Suppressor macrophage treated with lipopolysaccharide for 4 hours (primary cell): ENCODE results near the gene BMPER.

Experiments
- DNase-seq: peaks from one replicate; pipeline ENCODE4 v3.0.0-alpha.2; 2020

Gene BMPER

DNA sequence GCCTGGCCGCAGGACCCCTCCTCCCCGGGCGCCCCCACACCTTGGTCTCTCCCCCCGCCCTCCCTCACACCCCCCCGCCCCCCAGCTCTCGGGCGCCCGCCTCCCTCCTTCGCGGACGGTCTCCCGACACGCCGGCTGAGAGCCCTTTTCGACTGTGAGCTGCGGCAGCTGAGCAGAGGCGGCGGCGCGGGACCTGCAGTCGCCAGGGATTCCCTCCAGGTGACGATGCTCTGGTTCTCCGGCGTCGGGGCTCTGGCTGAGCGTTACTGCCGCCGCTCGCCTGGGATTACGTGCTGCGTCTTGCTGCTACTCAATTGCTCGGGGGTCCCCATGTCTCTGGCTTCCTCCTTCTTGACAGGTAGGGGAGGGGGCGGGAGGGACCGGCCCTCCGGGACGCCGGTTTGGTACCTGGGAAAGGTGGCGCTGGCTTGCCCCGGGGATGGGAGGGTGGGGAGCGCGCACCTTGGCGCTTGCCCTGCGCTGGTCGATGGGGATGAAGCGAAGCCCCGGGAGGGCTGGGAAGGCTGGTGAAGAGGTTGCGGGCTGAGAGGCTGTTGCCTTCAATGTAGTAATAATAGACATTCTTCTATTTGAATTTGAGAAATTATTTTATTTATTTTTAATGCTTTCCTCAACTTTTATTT, at the start of gene BMPER:
Gene BMPER (plus strand): TSS at position 151 of the 644 bp plus-strand sequence. CDS start 75 bp downstream, at position 226.
- no peak for DNase-seq

DNA sequence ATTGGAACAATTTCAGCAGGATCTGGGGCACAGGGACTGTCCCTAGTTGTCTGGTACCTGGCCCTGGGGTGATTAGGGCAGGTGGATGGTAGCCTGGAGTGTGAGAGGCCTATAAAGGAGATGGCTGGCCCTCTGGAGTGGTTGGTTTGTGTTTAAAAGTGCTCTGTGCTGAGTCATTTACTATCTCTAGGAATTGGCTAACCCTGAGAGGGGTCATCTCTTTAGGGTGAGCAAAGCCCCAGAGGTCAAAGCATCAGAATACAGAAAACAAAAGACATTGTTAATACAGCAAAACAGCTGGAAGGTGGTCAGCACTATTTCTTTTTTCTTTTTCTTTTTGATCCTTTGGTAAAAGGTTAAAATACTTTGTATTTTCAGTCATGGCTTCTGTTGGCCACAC, 43.4 kb upstream of the BMPER start:
- DNase-seq: no peak

DNA sequence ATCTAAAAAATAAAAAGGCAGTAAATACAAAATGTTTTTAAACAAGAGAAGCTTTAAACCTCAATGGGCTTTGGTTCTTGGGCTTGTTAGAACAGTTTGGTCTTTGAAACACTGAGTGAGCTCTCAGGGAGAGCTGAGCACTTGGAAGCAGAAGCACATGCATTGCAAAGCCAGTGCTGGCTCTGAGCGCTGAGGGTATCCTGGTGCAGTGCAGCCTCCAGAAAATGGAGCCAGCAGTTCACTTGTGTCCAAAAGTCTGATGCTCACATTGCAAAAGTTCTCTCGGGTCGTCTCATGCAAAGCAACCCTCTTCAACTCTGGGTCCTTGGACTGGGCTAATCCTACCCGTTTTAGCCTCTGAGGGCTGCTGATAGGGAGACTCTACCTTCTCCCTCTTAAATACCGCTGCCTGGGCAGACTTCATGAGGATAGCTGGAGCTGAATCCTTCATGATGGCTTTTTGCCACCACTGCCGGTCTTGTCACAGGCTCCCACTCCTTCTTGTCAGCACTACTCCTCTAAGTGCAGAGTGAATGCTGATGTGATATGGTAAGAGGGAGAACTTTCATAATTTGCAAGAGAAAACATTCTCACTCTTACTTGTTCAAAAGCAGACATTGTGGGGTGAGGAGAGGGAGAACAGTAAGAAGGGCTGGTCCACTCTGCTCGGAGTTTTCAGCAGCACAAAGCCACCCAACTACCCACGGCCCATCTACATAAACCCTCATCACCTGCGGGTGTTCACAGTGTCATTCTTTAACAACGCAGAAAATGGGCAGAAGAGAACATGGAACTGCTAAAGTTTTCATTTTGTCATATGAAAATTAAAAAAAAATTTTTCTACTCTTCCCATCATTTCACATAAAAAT, 42.2 kb upstream of the BMPER start:
- no peak for DNase-seq

DNA sequence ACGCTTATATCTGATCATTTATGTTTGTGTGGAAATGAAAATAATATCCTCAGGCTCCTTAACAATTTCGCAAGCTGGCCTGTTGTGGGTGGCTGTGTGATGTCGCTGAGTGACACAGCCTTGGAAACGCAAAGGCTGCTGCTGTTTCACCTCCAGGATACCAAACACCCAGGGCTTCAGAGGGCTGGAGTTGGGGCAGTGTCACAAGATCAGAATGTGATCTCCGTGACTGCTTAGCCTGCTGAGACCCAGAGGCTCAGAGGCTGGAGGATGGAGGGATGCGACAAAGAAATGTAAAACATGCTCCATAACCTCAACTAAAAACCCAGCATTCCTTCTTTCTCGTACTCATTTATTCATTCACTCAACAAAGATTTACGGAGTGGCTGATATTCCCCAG, 37.2 kb upstream of the BMPER start:
- no peak for DNase-seq

DNA sequence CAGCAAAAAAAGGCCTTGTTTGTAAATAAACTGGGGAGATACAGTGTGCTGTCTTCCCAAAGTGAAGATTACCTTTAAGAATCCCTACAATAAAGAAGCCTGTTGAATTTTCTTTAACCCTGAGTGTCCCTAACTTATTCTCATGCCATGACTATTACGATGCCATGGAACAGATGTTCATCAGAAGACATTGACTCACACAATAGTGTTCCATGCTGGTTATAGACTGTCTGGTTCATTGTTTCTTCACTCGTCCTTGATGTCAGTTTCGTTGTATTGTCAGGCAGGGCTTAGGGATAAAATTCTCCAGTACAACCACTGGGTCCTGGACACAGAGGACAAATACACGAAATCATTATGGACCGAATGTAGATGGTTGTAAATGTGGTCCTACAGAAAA, 36.2 kb upstream of the BMPER start:
- DNase-seq: no peak

DNA sequence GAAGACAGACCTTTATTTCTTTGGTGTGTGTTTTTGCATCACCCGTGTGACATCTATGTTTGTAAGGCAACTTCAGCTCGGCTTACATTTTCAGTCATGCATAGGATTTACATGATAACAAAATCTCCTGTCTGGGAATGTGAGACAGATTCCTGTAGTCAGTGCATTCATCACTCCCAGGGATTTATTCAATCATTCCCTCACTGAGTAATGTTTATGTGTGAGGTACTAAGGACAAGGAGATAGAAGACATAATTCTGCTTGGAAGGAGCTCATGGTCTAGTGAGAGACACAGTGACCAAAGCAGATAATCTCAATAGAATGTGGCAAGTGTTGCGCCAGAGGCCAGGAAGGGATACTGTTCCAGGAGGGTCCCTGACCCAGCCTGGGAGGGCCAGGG, 35.2 kb upstream of the BMPER start:
- no peak for DNase-seq

DNA sequence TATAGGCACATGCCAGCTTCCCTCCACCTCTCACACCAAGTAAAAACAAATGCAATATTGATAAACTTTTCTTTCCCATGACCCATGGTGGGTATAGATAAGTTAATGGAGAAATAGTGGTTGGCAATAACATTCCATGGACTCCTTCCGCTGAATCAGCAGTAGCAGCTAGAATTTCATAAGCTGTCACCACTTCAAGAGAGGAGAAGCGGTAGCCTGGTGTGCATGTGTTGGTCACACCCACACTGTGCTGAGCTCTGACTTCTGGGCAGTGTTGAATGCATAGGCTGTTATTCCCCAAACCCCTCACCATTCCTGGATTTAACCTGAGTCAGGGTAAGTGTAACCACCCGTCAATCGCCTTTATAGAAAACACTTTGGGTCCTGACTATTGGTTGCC, 32.5 kb upstream of the BMPER start:
- DNase-seq: no peak

DNA sequence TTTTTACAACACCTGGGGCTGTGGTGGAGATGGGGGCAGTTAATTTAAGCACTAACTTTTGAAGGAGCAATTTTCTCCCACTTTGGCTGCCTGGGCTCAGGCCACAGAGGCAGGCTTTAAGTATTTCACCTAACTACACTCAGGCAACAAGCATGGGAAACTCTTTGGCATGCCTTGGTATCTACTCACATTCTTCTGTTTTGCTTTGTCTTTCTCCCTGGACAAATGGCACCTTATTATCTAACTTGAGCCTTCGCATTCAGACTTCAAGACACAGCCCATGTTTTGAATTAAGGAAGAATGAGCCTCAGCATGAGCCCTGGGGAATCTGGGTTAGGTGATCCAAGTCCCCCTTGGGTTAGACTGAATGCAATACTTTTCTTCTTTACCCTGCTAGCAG, 31.8 kb upstream of the BMPER start:
- DNase-seq: no peak

DNA sequence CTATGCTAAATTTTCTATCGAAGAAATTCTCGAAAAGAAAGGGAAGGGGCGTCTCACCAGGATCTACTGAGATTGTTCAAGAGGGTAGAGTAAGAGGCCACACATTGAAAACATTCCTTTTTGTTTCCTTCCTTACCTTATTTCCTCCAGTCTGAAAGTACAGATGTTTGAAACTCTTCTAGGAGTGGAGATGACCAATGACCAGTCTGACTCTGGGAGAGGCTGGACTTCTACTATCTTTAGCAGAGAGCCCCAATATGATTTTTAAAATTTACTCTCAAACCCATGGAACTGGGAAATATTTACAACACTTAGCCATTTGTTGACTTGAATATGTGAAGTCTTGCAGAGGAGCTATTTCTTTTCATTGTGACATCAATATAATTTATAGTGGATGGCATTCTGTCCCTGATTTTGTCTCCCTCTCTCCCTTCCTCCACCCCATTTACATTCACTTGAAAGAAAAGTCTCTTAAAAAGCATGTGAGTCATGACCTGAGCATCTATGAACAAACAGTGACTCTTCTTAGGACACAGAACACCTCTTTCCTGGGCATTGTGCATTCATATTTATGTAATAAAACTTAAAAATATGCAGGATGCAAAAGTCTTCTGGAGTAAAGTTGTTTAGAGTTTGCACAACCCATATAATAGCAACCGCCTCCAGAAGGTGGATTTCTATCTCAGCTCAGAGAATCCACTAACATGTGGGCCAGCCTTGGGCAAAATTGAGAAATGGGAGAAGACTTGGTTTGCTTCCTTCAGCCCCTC, 31.2 kb upstream of the BMPER start:
- no peak for DNase-seq

DNA sequence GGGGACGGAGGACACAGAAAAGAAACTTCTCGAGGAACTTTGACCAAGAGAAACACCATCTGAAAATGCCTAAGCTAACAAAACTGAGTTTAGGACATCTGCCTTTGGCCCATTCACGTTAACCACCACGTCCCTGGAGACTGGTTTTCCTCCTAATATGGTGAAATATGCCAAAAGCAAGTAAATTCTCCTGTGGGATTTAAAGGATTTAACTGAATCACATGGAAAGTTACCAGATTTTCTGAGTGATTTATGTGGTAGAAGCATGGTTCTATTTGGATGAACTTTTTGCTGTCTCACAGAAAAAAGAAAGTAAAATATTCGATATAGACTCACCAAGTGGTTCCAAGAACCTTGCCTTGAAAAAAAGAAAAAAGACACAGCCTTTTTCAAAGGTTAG, 30.4 kb upstream of the BMPER start:
- DNase-seq: no peak

DNA sequence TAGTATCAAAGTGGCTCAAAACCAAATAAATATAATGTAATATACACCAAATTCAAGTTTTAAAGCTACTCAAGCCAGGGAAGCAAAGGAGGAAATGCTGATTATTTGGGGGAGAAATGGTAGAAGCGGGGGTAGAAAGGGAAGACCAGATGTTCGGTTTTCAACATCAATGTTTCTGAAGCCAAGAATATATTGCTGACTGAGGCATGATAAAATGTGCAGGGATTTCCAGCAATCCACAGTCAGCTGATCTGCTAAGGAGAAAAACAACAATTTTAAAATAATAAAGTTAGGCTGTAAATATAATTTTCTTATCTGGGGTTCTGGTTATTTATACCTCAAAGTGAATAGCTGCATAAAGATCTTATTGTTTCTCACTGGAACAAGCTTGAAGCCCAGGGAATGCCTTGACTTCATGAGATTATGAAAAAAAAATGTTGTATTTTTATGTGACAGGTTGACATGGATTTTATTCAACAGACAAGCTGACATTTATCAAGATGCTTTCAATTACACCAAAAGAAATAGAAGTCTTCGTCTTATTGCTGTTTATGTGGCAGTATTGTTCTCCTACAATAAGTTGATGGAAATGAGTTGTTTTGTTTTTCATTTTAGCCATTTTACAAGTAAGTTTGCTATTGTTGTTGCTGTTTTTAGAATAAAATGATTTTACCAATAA, 28.6 kb upstream of the BMPER start:
- DNase-seq: no peak

DNA sequence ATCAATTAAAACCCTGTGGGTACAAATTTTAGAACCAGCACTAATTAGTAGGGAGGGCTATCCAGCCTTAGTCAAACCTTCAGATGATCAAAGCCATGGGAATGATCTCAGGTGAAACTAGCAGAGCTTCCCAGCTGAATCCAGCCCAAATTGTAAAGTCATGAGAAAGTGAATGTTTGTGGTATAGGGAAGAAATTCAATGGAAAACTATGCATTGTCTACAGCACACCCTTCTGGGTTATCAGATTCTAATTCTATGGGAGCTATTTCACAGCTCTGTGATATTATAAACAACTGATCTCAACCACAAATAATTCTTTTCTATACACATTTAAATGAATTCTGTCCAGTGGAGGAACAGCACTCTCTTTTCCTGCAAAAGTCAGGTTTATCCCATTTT, 24.6 kb upstream of the BMPER start:
- DNase-seq: no peak

DNA sequence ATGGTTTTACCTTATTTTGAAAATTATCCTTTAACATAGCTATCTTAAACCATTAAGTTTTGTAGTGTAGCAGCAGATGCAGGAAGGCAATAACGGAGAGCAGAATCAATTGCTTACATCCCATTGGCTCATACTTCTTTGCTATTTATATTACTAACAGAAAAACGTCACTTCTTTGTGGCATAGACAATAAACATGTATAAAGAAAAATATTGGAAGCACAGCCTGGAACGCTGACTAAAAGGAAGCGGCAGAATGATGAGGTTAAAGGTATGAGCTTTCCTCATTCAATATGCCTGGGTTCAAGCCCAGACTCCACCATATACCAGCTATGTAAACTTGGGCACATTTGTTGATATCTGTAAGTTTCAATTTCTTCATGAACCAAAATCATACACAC, 24.0 kb upstream of the BMPER start:
- no peak for DNase-seq

DNA sequence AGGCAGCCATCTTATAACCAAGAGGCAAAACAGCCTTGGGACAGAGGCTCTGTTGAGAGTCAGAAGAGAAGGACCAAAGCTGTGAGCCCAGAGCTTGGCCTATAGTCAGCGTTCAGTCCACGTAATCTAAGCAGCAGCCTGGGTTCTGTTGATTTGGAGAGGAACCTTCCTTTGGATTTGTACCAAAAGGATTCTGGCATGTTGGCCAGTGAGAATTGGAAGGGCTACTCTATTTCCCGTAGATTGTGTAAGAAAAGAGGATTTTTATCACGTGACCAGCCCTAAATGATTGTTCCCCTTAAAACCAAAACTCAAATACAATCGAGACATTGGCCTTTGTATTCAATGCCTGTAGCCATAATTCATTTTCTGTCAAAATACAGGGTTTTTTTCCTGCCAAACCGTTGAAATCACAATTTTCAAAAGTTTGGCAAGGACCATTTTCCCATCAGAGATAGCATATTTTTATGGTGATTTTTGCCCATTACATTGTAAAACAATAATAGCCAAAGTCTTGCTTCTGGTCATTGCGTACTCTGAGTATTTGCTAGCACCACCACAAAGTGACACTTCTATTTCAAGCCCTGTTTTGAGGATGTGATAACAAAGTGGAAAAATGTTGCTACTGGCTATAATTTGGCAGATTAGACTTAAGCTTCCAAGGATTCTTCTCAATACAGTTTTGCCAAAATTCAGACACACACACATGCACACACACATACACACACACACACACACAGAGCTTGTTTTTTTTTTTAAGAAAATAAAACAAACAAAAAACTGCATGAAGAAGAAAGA, 23.1 kb upstream of the BMPER start:
- no peak for DNase-seq

DNA sequence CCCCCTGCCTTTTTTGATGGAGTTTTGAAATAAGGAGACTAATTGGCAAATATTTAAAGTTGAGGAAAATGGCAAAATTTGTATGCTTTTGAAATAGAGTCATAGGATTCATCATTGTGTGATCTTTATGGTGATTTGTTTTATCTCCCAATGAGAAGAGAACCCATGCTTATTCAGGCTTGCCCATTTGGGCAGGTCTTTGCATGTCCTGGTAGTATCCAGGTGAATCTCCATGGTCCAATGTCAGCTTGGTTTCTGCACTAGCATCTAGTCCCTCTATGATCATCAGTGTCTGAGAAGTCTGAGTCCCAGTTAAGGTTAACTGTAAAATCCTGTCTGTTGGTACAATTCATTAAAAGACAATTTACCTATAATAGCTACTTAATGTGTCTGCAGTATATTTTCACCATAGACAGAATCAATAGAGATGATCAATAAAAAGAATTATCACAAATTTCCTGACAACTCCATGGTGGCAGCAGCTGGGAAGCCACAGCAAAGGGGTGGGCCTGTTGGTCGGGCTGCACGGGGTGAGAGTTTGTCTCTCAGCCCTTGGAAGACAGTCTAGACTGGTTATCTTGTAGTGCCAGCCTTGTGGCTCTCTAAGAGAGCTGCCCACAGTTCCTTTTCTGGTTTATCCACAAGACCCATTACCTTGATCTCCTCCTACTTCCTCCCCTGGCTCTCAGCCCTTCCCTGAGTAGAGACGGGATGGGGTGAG, 22.2 kb upstream of the BMPER start:
- no peak for DNase-seq

DNA sequence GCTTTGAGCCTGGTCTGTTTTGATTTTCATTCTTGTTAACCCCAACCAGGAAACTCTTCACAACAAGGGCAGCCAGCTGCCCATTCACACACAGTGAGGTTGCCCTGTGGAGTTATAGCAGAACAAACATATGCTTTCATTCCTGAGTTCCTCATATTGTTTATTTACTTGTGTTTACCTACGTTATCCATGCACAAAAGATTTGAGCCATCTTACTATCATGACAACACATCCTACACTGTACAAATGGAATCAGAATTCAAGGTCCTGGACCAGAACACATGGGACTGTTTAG, 21.7 kb upstream of the BMPER start:
- no peak for DNase-seq

DNA sequence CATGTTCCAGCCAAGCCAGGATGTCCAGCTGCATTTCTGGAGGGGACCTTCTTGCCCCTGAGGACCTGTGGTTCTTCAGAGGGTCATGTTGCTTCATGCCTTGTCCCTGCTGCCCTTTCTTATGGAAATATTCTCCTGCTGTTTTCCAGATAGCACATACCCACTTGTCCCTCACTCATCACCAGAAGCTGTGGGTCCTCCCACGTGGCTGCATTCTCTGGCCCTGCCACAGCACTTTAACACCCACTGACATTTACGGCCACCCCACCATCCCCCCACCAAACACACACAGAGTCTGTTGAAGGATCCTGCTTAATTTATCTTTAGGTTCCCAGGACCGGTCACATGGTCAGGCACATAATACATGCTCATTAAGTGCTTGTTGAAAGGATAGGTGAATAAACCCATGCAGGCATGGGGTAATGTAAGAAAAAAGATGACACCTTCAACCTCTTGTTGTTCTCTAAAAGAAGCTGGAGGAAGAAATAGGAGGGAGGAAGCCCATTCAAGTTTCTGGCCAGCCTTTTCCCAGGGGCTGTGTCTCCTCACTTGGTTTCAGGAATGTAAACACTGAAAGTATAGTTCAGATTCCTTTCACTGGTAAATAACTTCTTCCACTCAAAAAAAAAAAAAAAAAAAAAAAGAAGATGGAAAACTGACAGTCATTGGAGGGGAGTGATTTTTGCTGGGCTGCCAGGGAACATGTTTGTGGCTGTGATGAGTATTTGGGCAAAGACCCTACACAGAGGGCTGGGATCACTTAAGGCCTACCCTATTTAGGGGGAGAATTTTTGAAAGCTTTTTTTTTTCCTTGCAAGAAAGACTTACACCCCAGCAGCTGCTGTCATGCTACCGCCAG, 19.8 kb upstream of the BMPER start:
- DNase-seq: no peak

DNA sequence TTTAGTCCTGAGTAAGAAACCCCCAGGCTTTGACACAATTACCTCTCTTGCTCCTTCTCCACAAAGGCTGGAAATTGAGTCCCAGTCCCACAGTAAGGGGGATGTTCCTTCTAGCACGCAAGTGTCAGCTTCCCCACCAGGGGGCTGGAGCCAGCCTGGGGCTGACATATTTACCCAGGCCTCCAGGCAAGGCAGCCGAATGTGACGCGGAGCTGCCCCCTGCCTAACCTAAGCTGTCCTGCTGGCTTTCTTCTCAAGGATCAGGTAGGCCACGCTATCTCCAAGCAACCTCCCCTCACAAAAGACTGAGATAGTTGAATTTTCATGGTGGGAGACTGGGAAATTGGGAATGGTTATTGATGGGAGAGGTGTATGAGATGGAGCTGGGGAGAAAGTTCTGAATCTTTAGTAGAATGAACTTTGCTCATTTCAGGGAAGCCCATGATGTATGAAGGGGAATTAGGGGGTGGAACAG, 19.2 kb upstream of the BMPER start:
- DNase-seq: no peak

DNA sequence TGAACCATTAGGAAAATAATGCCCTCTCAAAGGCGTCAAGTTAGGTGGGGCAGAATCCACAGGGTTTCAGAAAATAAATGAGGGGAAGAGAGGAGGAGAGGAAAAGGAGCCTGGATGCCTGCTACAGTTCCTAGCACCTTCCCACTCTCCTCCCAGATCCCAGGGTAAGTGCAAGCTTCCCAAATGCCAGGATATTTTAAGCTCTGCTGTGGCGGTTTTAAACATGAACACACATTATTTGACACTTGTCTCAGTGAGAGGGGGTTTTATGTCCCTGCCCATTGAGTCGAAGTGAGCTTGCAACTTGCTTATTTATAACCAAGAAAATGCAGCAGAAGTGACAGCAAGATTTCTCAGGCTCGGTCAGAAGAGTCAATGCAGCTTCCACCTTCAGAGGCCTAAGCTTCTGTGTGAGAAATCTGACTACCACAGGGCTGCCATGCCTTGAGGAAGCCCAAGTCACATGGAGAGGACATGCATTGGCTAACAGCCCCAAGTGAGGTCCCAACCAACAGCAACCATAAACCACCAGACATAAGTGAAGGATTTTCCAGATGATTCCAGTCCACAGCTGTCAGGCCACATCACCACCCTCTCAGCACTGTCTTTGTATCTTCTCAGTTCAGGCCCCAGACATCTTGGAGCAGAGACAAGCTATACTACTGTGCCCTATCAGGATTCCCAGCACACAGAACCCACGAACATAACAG, 17.9 kb upstream of the BMPER start:
- no peak for DNase-seq

DNA sequence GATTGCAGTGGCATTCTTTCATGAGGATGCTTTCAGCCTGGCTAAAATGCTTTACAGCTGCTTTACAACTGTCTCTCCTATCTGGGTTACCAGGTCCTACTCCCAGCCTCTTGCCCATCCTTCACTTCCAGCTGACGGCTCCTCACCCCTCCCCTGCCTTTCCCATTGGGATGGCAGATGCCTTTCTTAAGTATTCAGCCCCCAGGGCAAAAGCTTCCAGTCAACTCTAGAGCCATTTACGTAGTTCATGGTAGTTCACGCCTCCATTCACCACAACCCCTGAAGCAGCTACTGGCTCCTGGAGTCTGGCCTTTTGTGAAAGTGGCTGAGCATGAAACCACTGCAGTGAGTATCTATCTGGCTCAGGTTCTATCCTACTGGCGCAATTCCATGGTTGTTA, 17.2 kb upstream of the BMPER start:
- no peak for DNase-seq
